T-cell (primary cell): ENCODE results near the gene DGUOK. TPM values are rescaled to one million over a fixed set of nuclear protein-coding genes. Genes with fewer than 3 reads are reported as not detected.

Experiments used
- ATAC-seq, 4 experiments: fragments of 200-7000 bp in 3 of 4; fragments of 150-1000 bp in 1 of 4; cut with Tn5 transposase; replicated peaks in 1 of 4; 1 replicate in 3 of 4; 2 replicates in 1 of 4; pipeline ENCODE4 v1.10.0; 2021; ENCODE audit warnings: moderate library complexity in 3 of 4, mild to moderate bottlenecking in 2 of 4, moderate number of reproducible peaks in 1 of 4
- CTCF ChIA-PET, 2 donors: fragments of 300-600 bp; sonication (Branson Sonifier 250); formaldehyde crosslinking; loops; one replicate each; lab custom pipeline; 2022; ENCODE audit warnings: antibody characterized with exemption in 2 of 2; lab: Charles Lee
- POLR2A ChIA-PET, 2 donors: fragments of 300-600 bp; sonication (Branson Sonifier 250); formaldehyde crosslinking; loops; one replicate each; lab custom pipeline; 2022; ENCODE audit warnings: antibody characterized with exemption in 2 of 2; lab: Charles Lee
- DNase-seq, 35 experiments: peaks; one replicate each; pipeline versions ENCODE4 v3.0.0 to v3.0.0-alpha.2; 2013 to 2023
- H3K27ac ChIP-seq: one replicate; pipeline ENCODE4 v1.5.1; 2013; ENCODE audit warnings: low read length
- H3K27me3 ChIP-seq, 2 experiments: replicated peaks in 1 of 2; 1 replicate in 1 of 2; 2 replicates in 1 of 2; pipeline versions ENCODE4 v1.6.1 to v1.7.0; 2013; ENCODE audit warnings: low read length in 1 of 2, mixed read lengths in 1 of 2; ENCODE audit not compliant: control insufficient read depth in 2 of 2, insufficient read depth in 2 of 2; ENCODE audit errors: extremely low read depth in 1 of 2
- H3K36me3 ChIP-seq, 2 donors: 1 replicate in 1 of 2; 2 replicates in 1 of 2; pipeline versions ENCODE4 v1.6.1 to v1.7.0; 2013; ENCODE audit warnings: low read length in 1 of 2; ENCODE audit not compliant: control insufficient read depth in 2 of 2, insufficient read depth in 1 of 2; ENCODE audit errors: extremely low read depth in 1 of 2
- H3K4me1 ChIP-seq, 2 experiments: 1 replicate in 1 of 2; 2 replicates in 1 of 2; pipeline versions ENCODE4 v1.6.1 to v1.7.0; 2013; ENCODE audit warnings: low read length in 2 of 2, mixed read lengths in 1 of 2; ENCODE audit not compliant: insufficient read depth in 2 of 2, control insufficient read depth in 1 of 2; ENCODE audit errors: extremely low read depth in 1 of 2
- H3K4me3 ChIP-seq, 2 donors: 1 replicate in 1 of 2; 2 replicates in 1 of 2; pipeline versions ENCODE4 v1.5.1 to v1.7.0; 2013; ENCODE audit warnings: mild to moderate bottlenecking in 2 of 2, low read length in 1 of 2, moderate library complexity in 1 of 2; ENCODE audit not compliant: control insufficient read depth in 1 of 2; ENCODE audit errors: extremely low read depth in 1 of 2
- H3K9me3 ChIP-seq: 2 replicates; pipeline ENCODE4 v1.7.0; 2013
- H3K27ac Mint-ChIP-seq, 2 donors: one replicate each; pipeline ENCODE4 v1.8.0; 2020 to 2021; ENCODE audit warnings: mild to moderate bottlenecking in 2 of 2, mixed read lengths in 2 of 2
- H3K27me3 Mint-ChIP-seq, 2 donors: one replicate each; pipeline ENCODE4 v1.8.0; 2021 to 2022; ENCODE audit warnings: mixed read lengths in 2 of 2
- H3K36me3 Mint-ChIP-seq: one replicate; pipeline ENCODE4 v1.8.0; 2021; ENCODE audit warnings: mixed read lengths
- H3K4me1 Mint-ChIP-seq, 3 donors: one replicate each; pipeline ENCODE4 v1.8.0; 2020 to 2022; ENCODE audit warnings: mixed read lengths in 3 of 3, mild to moderate bottlenecking in 1 of 3
- H3K4me3 Mint-ChIP-seq, 3 donors: one replicate each; pipeline ENCODE4 v1.8.0; 2020 to 2022; ENCODE audit warnings: mild to moderate bottlenecking in 3 of 3, mixed read lengths in 3 of 3, moderate library complexity in 3 of 3
- H3K9me3 Mint-ChIP-seq, 3 donors: one replicate each; pipeline ENCODE4 v1.8.0; 2020 to 2022; ENCODE audit warnings: mixed read lengths in 3 of 3
- WGBS: methylation state at CpG from one replicate; pipeline ENCODE4 v1.1.5; 2013; ENCODE audit warnings: missing lambda C conversion rate; ENCODE audit not compliant: insufficient coverage; 5-methylcytosine and 5-hydroxymethylcytosine counted together
- total RNA-seq, 35 experiments: library from RNA in 6 of 35; stranded (reverse) in 6 of 35; fragments of 120-200 nt in 1 of 35; gene quantifications; one replicate each; pipeline versions ENCODE4 v1.2.1 to v1.2.4 and lab custom pipeline; 2013 to 2026

DGUOK gene
- total RNA-seq, 5 donors from 2014 or later (not counting 1 experiment from before 2014, with no cell fraction given) = 44.0 to 70.2 (median 62.5) TPM

DNA sequence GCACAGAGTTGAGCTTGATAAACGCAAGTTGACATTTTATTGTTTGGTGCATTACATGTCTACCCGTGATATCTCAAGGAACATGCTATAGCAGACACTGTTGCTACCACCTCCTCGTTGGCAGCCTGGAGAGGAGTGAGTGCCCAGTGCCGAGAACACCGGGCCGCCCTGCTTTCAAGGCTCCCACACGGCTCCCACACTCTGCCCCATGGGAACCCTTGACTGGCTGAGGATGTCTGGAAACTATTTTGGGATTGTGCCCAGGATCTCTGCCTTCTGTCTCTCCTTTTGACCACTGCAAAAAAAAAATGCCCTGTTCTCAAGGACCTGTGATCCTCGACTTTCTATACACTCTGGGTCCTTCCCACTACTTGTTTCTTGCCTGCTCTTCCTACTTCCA is 79.1 kb downstream of the DGUOK start:
- Histone ChIP-seq H3K9me3 (no peaks in the 10 kb centered on the region), H3K27ac (no peak overlapping the region), H3K36me3 (peaks cover 11 to 30% of the 10 kb centered on the region in 2 donors), H3K4me1 (peaks cover 4 to 32% of the 10 kb centered on the region in 2 experiments), H3K27me3 (no peaks in the 10 kb centered on the region), H3K4me3 (no peak overlapping the region)
- Mint-ChIP-seq H3K9me3 (no peaks in the 10 kb centered on the region), H3K36me3 (peaks cover 6% of the 10 kb centered on the region), H3K27ac (no peak overlapping the region), H3K4me3 (no peak overlapping the region), H3K27me3 (no peaks in the 10 kb centered on the region), H3K4me1 (peaks cover 58 to 63% (median 62%) of the 10 kb centered on the region in 3 donors)
- no peak for DNase-seq
- POLR2A ChIA-PET = interaction anchor here in 1 of 2 donors (0.5 to 0.7 kb wide), 2 partner anchors 27 to 58 kb away, joined by 4 to 5 read pairs; no protein-coding TSS in a partner anchor
- CTCF ChIA-PET = no interaction called here
- WGBS = 100% methylated on average over 2 of the region's 8 CpGs
- no peak for ATAC-seq

- 100% methylated on average over 2 of the region's 7 CpGs for WGBS
- Histone ChIP-seq H3K27me3 (no peaks in the 10 kb centered on the region), H3K4me1 (peaks cover 0 to 29% of the 10 kb centered on the region in 2 experiments), H3K27ac (no peak overlapping the region), H3K9me3 (no peaks in the 10 kb centered on the region), H3K36me3 (peaks cover 11 to 30% of the 10 kb centered on the region in 2 donors), H3K4me3 (no peak overlapping the region)
- ChIA-PET POLR2A (interaction anchor here in 1 of 2 donors (0.7 kb wide), 1 partner anchor 26 kb away, joined by 4 read pairs; no protein-coding TSS in a partner anchor), CTCF (no interaction called here)
- no peak overlapping the region for H3K27ac Mint-ChIP-seq
- peaks cover 52 to 57% (median 55%) of the 10 kb centered on the region in 3 donors for H3K4me1 Mint-ChIP-seq
- H3K9me3 Mint-ChIP-seq = no peaks in the 10 kb centered on the region
- peaks cover 8% of the 10 kb centered on the region for H3K36me3 Mint-ChIP-seq
- no peak for ATAC-seq
- H3K4me3 Mint-ChIP-seq = no peak overlapping the region
- H3K27me3 Mint-ChIP-seq = no peaks in the 10 kb centered on the region
- DNase-seq = no peak
These were observed 79.8 kb downstream of the DGUOK start for GRCh38 chr2:74006459-74006858.

DNA sequence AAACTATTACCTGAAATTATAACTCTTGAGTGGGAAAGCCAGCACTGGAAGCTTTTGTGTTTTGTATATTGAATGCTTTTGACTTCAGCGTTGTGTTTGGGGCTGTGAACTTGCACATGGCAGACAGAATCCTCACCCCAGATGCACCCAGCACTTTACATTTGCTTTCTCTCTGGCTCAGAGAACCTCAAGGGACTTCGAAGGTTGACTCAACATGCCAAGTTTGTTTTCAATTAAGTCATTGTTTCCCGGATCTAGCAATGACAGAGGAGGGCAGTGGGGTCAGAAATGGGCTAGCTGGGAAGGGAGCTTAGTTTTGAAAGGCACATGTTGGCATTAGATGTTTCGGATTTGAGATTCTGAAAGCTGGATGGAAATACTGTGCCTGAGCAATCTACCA is 80.4 kb downstream of the DGUOK start:
- Histone ChIP-seq H3K4me3 (no peak overlapping the region), H3K27me3 (no peaks in the 10 kb centered on the region), H3K36me3 (peaks cover 11 to 30% of the 10 kb centered on the region in 2 donors), H3K27ac (no peak overlapping the region), H3K4me1 (peaks cover 0 to 23% of the 10 kb centered on the region in 2 experiments), H3K9me3 (no peaks in the 10 kb centered on the region)
- Mint-ChIP-seq H3K36me3 (peaks cover 10% of the 10 kb centered on the region), H3K27ac (no peak overlapping the region), H3K9me3 (no peaks in the 10 kb centered on the region), H3K4me1 (peaks cover 49 to 50% (median 50%) of the 10 kb centered on the region in 3 donors), H3K4me3 (no peak overlapping the region), H3K27me3 (no peaks in the 10 kb centered on the region)
- DNase-seq (no peak), ATAC-seq (no peak)
- 85% methylated on average over 2 of the region's 4 CpGs for WGBS
- CTCF ChIA-PET = no interaction called here
- POLR2A ChIA-PET = no interaction called here

DNA sequence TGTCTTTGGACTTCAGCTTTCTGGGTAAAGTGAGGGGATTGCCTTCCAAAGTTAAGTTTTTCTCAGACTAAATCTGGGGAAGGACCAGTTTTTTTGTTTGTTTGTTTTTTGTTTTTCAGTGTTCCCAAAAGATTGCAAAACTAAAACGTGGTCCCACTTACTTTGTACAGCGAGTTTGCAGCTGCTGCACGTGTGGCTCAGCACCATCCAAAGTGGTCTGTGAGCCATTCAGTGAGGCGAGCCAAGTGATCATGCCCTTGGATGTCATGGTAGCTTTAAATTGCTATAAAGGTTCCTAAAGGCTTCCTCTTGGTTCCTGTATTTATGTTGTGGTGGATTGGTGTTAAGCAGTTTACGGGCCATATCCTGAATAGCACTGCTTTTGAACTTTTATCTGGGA is 81.0 kb downstream of the DGUOK start:
- no peak for DNase-seq
- Mint-ChIP-seq H3K4me3 (no peak overlapping the region), H3K27me3 (no peaks in the 10 kb centered on the region), H3K27ac (peak overlapping the region in 1 of 2 donors; percentile 48), H3K9me3 (no peaks in the 10 kb centered on the region), H3K36me3 (peaks cover 10% of the 10 kb centered on the region), H3K4me1 (peaks cover 53 to 56% (median 54%) of the 10 kb centered on the region in 3 donors)
- no peak overlapping the region for H3K27ac ChIP-seq
- H3K9me3 ChIP-seq = no peaks in the 10 kb centered on the region
- ChIA-PET CTCF (interaction anchor here in 1 of 2 donors (0.5 kb wide), 1 partner anchor 140 kb away, joined by 4 read pairs; the partner anchor contains the start of gene BOLA3), POLR2A (no interaction called here)
- ATAC-seq = no peak
- peaks cover 0 to 20% of the 10 kb centered on the region in 2 experiments for H3K4me1 ChIP-seq
- no peak overlapping the region for H3K4me3 ChIP-seq
- 100% methylated on average over 3 of the region's 5 CpGs for WGBS
- peaks cover 11 to 30% of the 10 kb centered on the region in 2 donors for H3K36me3 ChIP-seq
- H3K27me3 ChIP-seq = no peaks in the 10 kb centered on the region

Other genes with a start within 250 kb of the DGUOK start
- 10 to 100 TPM; 17.2 to 23.5 (median 20.1) TPM for gene TPRKB, start 189.5 kb upstream of the DGUOK start, total RNA-seq
- gene DUSP11, start 146.8 kb upstream of the DGUOK start, total RNA-seq = 10 to 100 TPM; 36.7 to 44.0 (median 38.4) TPM
- gene C2orf78, start 142.7 kb upstream of the DGUOK start, total RNA-seq = not detected
- 10 to 100 TPM; 21.6 to 32.5 (median 28.9) TPM for gene STAMBP, start 97.9 kb upstream of the DGUOK start, total RNA-seq
- 1 to 10 TPM in 1 of 5 donors, under 1 TPM in 2, not detected in 2; 0.79 to 1.3 (median 0.95) TPM for gene ACTG2, start 33.9 kb upstream of the DGUOK start, total RNA-seq
- gene TET3, start 58.0 kb downstream of the DGUOK start, total RNA-seq = 10 to 100 TPM; 22.5 to 32.2 (median 26.8) TPM
- 10 to 100 TPM; 13.7 to 16.0 (median 15.5) TPM for gene BOLA3, start 221.0 kb downstream of the DGUOK start, total RNA-seq